CD14-positive monocyte (primary cell): ENCODE measurements around the gene EPB41L4B. TPM values are rescaled to one million over a fixed set of nuclear protein-coding genes. Genes with fewer than 3 reads are reported as not detected.

Experiments
- DNase-seq, 3 donors: peaks; one replicate each; pipeline ENCODE4 v3.0.0-alpha.2; 2011 to 2022
- H2AFZ ChIP-seq: 2 replicates; pipeline ENCODE4 v1.6.0; 2012; ENCODE audit warnings: mild to moderate bottlenecking, low read depth, low read length, inconsistent platforms; ENCODE audit not compliant: insufficient read depth, poor library complexity, severe bottlenecking
- H3K27ac ChIP-seq, 2 donors: 1 replicate in 1 of 2; 2 replicates in 1 of 2; pipeline ENCODE4 v1.5.1; 2012 to 2013; ENCODE audit warnings: low read length in 2 of 2, control low read depth in 1 of 2, inconsistent platforms in 1 of 2, low read depth in 1 of 2, mild to moderate bottlenecking in 1 of 2
- H3K27me3 ChIP-seq, 2 donors: one replicate each; pipeline versions ENCODE4 v1.6.0 to v1.6.1; 2011 to 2013; ENCODE audit warnings: low read length in 2 of 2; ENCODE audit not compliant: control insufficient read depth in 2 of 2, insufficient read depth in 2 of 2
- H3K36me3 ChIP-seq, 2 donors: replicated peaks in 1 of 2; 1 replicate in 1 of 2; 2 replicates in 1 of 2; pipeline versions ENCODE4 v1.5.1 to v1.6.1; 2012 to 2013; ENCODE audit warnings: low read length in 2 of 2, control low read depth in 1 of 2, inconsistent platforms in 1 of 2, mild to moderate bottlenecking in 1 of 2; ENCODE audit not compliant: insufficient read depth in 2 of 2, control insufficient read depth in 1 of 2
- H3K4me1 ChIP-seq, 2 donors: 1 replicate in 1 of 2; 2 replicates in 1 of 2; pipeline versions ENCODE4 v1.5.1 to v1.6.1; 2012 to 2013; ENCODE audit warnings: low read length in 2 of 2, control low read depth in 1 of 2, inconsistent platforms in 1 of 2, mild to moderate bottlenecking in 1 of 2, moderate library complexity in 1 of 2; ENCODE audit not compliant: insufficient read depth in 2 of 2, control insufficient read depth in 1 of 2
- H3K4me2 ChIP-seq: replicated peaks from 2 replicates; pipeline ENCODE3; 2012; ENCODE audit warnings: low read length, moderate library complexity, mild to moderate bottlenecking; ENCODE audit not compliant: poor library complexity, severe bottlenecking; ENCODE audit errors: extremely low read depth
- H3K4me3 ChIP-seq, 3 experiments: fragments of 200-600 bp in 1 of 3; sonication (generic) in 1 of 3; replicated peaks in 1 of 3; 1 replicate in 2 of 3; 2 replicates in 1 of 3; pipeline ENCODE4 v1.5.1; 2011 to 2013; ENCODE audit warnings: low read length in 3 of 3, mild to moderate bottlenecking in 3 of 3, control low read depth in 2 of 3, low read depth in 2 of 3, inconsistent platforms in 1 of 3, moderate library complexity in 1 of 3
- H3K79me2 ChIP-seq: 2 replicates; pipeline ENCODE4 v1.6.0; 2012; ENCODE audit warnings: mild to moderate bottlenecking, control low read depth, inconsistent platforms, low read length, moderate library complexity; ENCODE audit not compliant: insufficient read depth
- H3K9ac ChIP-seq: 2 replicates; pipeline ENCODE4 v1.6.0; 2017; ENCODE audit warnings: low read length, mild to moderate bottlenecking; ENCODE audit not compliant: insufficient read depth, poor library complexity, severe bottlenecking
- H3K9me3 ChIP-seq, 2 donors: replicated peaks in 1 of 2; 1 replicate in 1 of 2; 2 replicates in 1 of 2; pipeline versions ENCODE4 v1.5.1 to v1.6.1; 2012 to 2013; ENCODE audit warnings: low read length in 2 of 2, control low read depth in 1 of 2; ENCODE audit not compliant: control insufficient read depth in 1 of 2, insufficient read depth in 1 of 2
- H4K20me1 ChIP-seq: 2 replicates; pipeline ENCODE4 v1.6.0; 2012; ENCODE audit warnings: mild to moderate bottlenecking, low read length, control low read depth, moderate library complexity; ENCODE audit not compliant: insufficient read depth
- H3K27ac Mint-ChIP-seq, 7 donors: one replicate each; pipeline ENCODE4 v1.8.0; 2020; ENCODE audit warnings: mild to moderate bottlenecking in 7 of 7, mixed read lengths in 7 of 7, moderate library complexity in 6 of 7, inconsistent platforms in 2 of 7
- H3K27me3 Mint-ChIP-seq, 3 donors: one replicate each; pipeline ENCODE4 v1.8.0; 2021 to 2022; ENCODE audit warnings: low read depth in 3 of 3, mild to moderate bottlenecking in 3 of 3, mixed read lengths in 3 of 3, moderate library complexity in 3 of 3, inconsistent platforms in 1 of 3
- H3K36me3 Mint-ChIP-seq, 2 donors: one replicate each; pipeline ENCODE4 v1.8.0; 2020; ENCODE audit warnings: mixed read lengths in 2 of 2, inconsistent platforms in 1 of 2, mild to moderate bottlenecking in 1 of 2
- H3K4me1 Mint-ChIP-seq: one replicate; pipeline ENCODE4 v1.8.0; 2020; ENCODE audit warnings: mild to moderate bottlenecking, mixed read lengths
- H3K4me3 Mint-ChIP-seq, 2 donors: one replicate each; pipeline ENCODE4 v1.8.0; 2020; ENCODE audit warnings: mild to moderate bottlenecking in 2 of 2, mixed read lengths in 2 of 2, moderate library complexity in 1 of 2
- H3K9me3 Mint-ChIP-seq, 7 donors: one replicate each; pipeline ENCODE4 v1.8.0; 2020 to 2022; ENCODE audit warnings: mixed read lengths in 7 of 7, mild to moderate bottlenecking in 6 of 7, moderate library complexity in 6 of 7, inconsistent platforms in 2 of 7
- CTCF ChIP-seq: fragments of 200-600 bp; IDR thresholded peaks from one replicate; pipeline ENCODE4 v1.8.0; 2022; ENCODE audit warnings: antibody characterized with exemption, mild to moderate bottlenecking
- WGBS: methylation state at CpG from one replicate; pipeline ENCODE4 v1.1.5; 2013; ENCODE audit warnings: missing lambda C conversion rate; ENCODE audit not compliant: insufficient coverage; 5-methylcytosine and 5-hydroxymethylcytosine counted together
- intact Hi-C, 2 donors: fragments of 100-400 bp; cut with micrococcal nuclease; formaldehyde crosslinking; loops; one replicate each; pipeline versions ENCODE4 v1.15.0 to v1.15.1; 2023
- polyA plus RNA-seq, 3 donors: library from polyadenylated mRNA; depleted of rRNA in 1 of 3; unstranded in 2 of 3; stranded (reverse) in 1 of 3; fragments of 300-500 nt in 2 of 3; fragments of >200 nt in 1 of 3; fragmentation: Illumina TruSeq in 2 of 3; gene quantifications; 1 replicate in 2 of 3; 2 replicates in 1 of 3; pipeline ENCODE4 v1.2.3, GENCODE V29; 2012 to 2021

The EPB41L4B gene
- polyA plus RNA-seq, 3 donors = not detected

- H3K4me3 Mint-ChIP-seq = no peak overlapping the region
- intact Hi-C loops = loop anchor here in 1 of 2 donors (10.0 kb wide), 1 partner anchor 218 kb away; no protein-coding TSS in a partner anchor
- H3K27ac Mint-ChIP-seq = no peak overlapping the region
- no peaks in the 10 kb centered on the region for H3K9me3 ChIP-seq
- TF ChIP-seq CTCF = no peak
- peaks cover 26 to 36% (median 35%) of the 10 kb centered on the region in 3 donors for H3K27me3 Mint-ChIP-seq
- no peaks in the 10 kb centered on the region for H4K20me1 ChIP-seq
- peaks cover 17 to 24% of the 10 kb centered on the region in 2 donors for H3K27me3 ChIP-seq
- H3K4me3 ChIP-seq = no peak overlapping the region
- H3K36me3 ChIP-seq = no peaks in the 10 kb centered on the region
- H3K27ac ChIP-seq = no peak overlapping the region
- no peak for DNase-seq
- no peak overlapping the region for H3K4me2 ChIP-seq
- H2AFZ ChIP-seq = no peak overlapping the region
- 92% methylated on average over 4 of the region's 6 CpGs for WGBS
- H3K4me1 Mint-ChIP-seq = peaks cover 6% of the 10 kb centered on the region
- H3K4me1 ChIP-seq = no peaks in the 10 kb centered on the region
- no peak overlapping the region for H3K9ac ChIP-seq
- no peaks in the 10 kb centered on the region for H3K79me2 ChIP-seq
- H3K9me3 Mint-ChIP-seq = peaks cover 0 to 2% (median 0%) of the 10 kb centered on the region in 7 donors
- H3K36me3 Mint-ChIP-seq = no peaks in the 10 kb centered on the region
Observed at GRCh38 chr9:109246533-109246932, 74.3 kb downstream of the EPB41L4B start.

DNA sequence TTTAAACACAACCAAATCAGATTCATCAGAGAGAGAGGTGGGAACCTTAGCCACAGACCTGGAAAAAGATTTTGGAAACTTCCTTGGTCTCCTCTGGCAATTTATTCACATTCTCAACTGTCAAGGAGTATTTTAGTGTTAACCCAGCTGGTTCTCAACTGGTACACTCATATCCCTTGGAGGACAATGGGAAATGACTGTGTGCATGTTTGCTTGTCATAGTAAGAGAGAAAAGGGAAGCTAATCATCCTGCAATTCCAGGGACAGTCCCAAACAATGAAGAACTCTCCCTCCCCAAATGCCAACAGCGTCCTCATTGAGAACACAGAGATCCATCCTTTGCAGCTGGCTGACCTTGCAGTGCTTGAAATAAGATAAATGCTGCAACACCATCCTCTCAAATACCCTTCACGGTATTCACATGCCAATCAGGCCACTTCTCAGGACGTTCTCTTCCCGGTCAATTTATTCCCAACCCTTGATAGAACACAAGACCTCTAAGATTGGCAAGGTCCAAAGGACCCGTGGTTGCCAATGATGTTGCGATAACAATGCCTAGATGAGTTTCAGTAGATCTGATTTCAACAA lies 75.5 kb downstream of the EPB41L4B start:
- intact Hi-C loops = loop anchor here (2.0 to 10.0 kb wide), 2 partner anchors 75 to 219 kb away; partner anchors contain the start of gene EPB41L4B (in 1 of the 2)
- no peaks in the 10 kb centered on the region for H4K20me1 ChIP-seq
- no peak overlapping the region for H3K4me3 ChIP-seq
- no peaks in the 10 kb centered on the region for H3K79me2 ChIP-seq
- H2AFZ ChIP-seq = no peak overlapping the region
- H3K4me1 ChIP-seq = no peaks in the 10 kb centered on the region
- Mint-ChIP-seq H3K27me3 (peaks cover 30 to 36% (median 35%) of the 10 kb centered on the region in 3 donors), H3K36me3 (no peaks in the 10 kb centered on the region), H3K4me3 (no peak overlapping the region), H3K27ac (no peak overlapping the region), H3K9me3 (peaks cover 0 to 2% (median 0%) of the 10 kb centered on the region in 7 donors), H3K4me1 (no peaks in the 10 kb centered on the region)
- TF ChIP-seq CTCF = no peak
- no peaks in the 10 kb centered on the region for H3K36me3 ChIP-seq
- no peak overlapping the region for H3K4me2 ChIP-seq
- H3K9ac ChIP-seq = no peak overlapping the region
- 73% methylated on average over 6 of the region's 6 CpGs for WGBS
- no peak for DNase-seq
- H3K27ac ChIP-seq = no peak overlapping the region
- H3K27me3 ChIP-seq = peaks cover 17 to 29% of the 10 kb centered on the region in 2 donors
- no peaks in the 10 kb centered on the region for H3K9me3 ChIP-seq
